K562 (cell line): Measurements from ENCODE around the gene PLEKHM3. TPM values are rescaled to one million over a fixed set of nuclear protein-coding genes. Genes with fewer than 3 reads are reported as not detected.

Source experiments
- ATAC-seq: fragments of 200-7000 bp; cut with Tn5 transposase; 3 replicates; pipeline ENCODE4 v1.9.1; 2020; ENCODE audit warnings: moderate library complexity
- BruUV-seq: library from RNA; stranded (reverse); fragments of 400-500 nt; replicated peaks from 2 replicates; lab custom pipeline; 2021; lab: Mats Ljungman, UMichigan
- CTCF ChIA-PET: fragments of 300-600 bp; formaldehyde crosslinking; extraction: SDS; loops from one replicate; lab custom pipeline; 2021; ENCODE audit warnings: low intra/inter-chr PET ratio; lab: Yijun Ruan, JAX
- POLR2A ChIA-PET: fragments of 300-600, 350-650 bp; sonication (Branson Sonifier 250); formaldehyde crosslinking; extraction: SDS; loops from one replicate; lab custom pipeline; 2021; ENCODE audit warnings: antibody characterized with exemption, inconsistent platforms; lab: Yijun Ruan, JAX
- DNase-seq, 4 experiments: peaks; one replicate each; pipeline versions ENCODE4 v3.0.0 to v3.0.0-alpha.2; 2011 to 2018; ENCODE audit warnings: low spot score in 3 of 4, mixed read lengths in 3 of 4; ENCODE audit errors: extremely low read depth in 1 of 4
- FAIRE-seq: peaks from 2 replicates; lab custom pipeline; 2011; peaks lifted over from hg19 to GRCh38; lab: Jason Lieb, UNC
- H2AFZ ChIP-seq: 2 replicates; pipeline ENCODE4 v1.6.0; 2011; ENCODE audit warnings: low read depth, low read length, control low read depth, inconsistent platforms
- H3K27ac ChIP-seq: fragments of 200-600 bp; 3 replicates; pipeline ENCODE4 v1.8.0; 2011; ENCODE audit warnings: low read depth, mild to moderate bottlenecking, control low read depth, inconsistent platforms, low read length, moderate library complexity, mixed read lengths; ENCODE audit errors: extremely low read depth
- H3K27me3 ChIP-seq, 2 experiments: fragments of 300-600 bp in 1 of 2; 2 replicates in 1 of 2; 3 replicates in 1 of 2; pipeline versions ENCODE4 v1.6.0 to v1.8.0; 2011; ENCODE audit warnings: inconsistent platforms in 2 of 2, low read length in 2 of 2, mild to moderate bottlenecking in 1 of 2, mixed read lengths in 1 of 2, moderate library complexity in 1 of 2; ENCODE audit not compliant: control insufficient read depth in 2 of 2, insufficient read depth in 2 of 2
- H3K36me3 ChIP-seq: fragments of 300-600 bp; 3 replicates; pipeline ENCODE4 v1.8.0; 2011; ENCODE audit warnings: mild to moderate bottlenecking, low read length, inconsistent platforms; ENCODE audit not compliant: control insufficient read depth, insufficient read depth
- H3K4me1 ChIP-seq, 2 experiments: fragments of 200-600 bp in 1 of 2; replicated peaks in 1 of 2; 2 replicates in 1 of 2; 3 replicates in 1 of 2; pipeline versions ENCODE4 v1.5.1 to v1.8.0; 2011; ENCODE audit warnings: inconsistent platforms in 2 of 2, low read length in 2 of 2, mild to moderate bottlenecking in 1 of 2, mixed read lengths in 1 of 2, moderate library complexity in 1 of 2; ENCODE audit not compliant: control insufficient read depth in 2 of 2, insufficient read depth in 2 of 2
- H3K4me2 ChIP-seq: 2 replicates; pipeline ENCODE4 v1.6.1; 2011; ENCODE audit warnings: low read length, control low read depth, inconsistent platforms, mixed read lengths; ENCODE audit not compliant: insufficient read depth
- H3K4me3 ChIP-seq: fragments of 200-600 bp; sonication (generic), shearing (Covaris generic); 2 replicates; pipeline ENCODE4 v1.5.1; 2016; ENCODE audit warnings: control low read depth, inconsistent platforms
- H3K79me2 ChIP-seq: fragments of 200-600 bp; 3 replicates; pipeline ENCODE4 v1.8.0; 2011; ENCODE audit warnings: low read length, inconsistent platforms; ENCODE audit not compliant: control insufficient read depth, insufficient read depth
- H3K9ac ChIP-seq, 2 experiments: 2 replicates each; pipeline versions ENCODE4 v1.6.0 to v1.6.1; 2011; ENCODE audit warnings: low read depth in 2 of 2, low read length in 2 of 2, control low read depth in 1 of 2, inconsistent platforms in 1 of 2, mild to moderate bottlenecking in 1 of 2, mixed read lengths in 1 of 2; ENCODE audit not compliant: insufficient read depth in 1 of 2
- H3K9me1 ChIP-seq: one replicate; pipeline ENCODE4 v1.6.0; 2011; ENCODE audit warnings: inconsistent platforms, mild to moderate bottlenecking, low read length, moderate library complexity; ENCODE audit not compliant: control insufficient read depth, insufficient read depth
- H3K9me3 ChIP-seq: replicated peaks from 2 replicates; pipeline ENCODE4 v1.5.1; 2011; ENCODE audit warnings: low read depth, low read length, inconsistent platforms; ENCODE audit not compliant: control insufficient read depth, insufficient read depth
- H4K20me1 ChIP-seq: replicated peaks from 2 replicates; pipeline ENCODE4 v1.6.1; 2011; ENCODE audit warnings: low read length, inconsistent platforms, mixed read lengths; ENCODE audit not compliant: control insufficient read depth, insufficient read depth
- EHMT2 ChIP-seq: fragments of 450-650 bp; IDR thresholded peaks from 2 replicates; pipeline ENCODE4 v1.6.1; 2018; ENCODE audit warnings: antibody characterized with exemption
- HOXB6 ChIP-seq: fragments of 250-450 bp; sonication (Bioruptor Pico); IDR thresholded peaks from 2 replicates; pipeline ENCODE4 v1.5.1; 2022; ENCODE audit warnings: mild to moderate bottlenecking, borderline replicate concordance
- JUND ChIP-seq, 2 experiments: IDR thresholded peaks; 2 replicates in 1 of 2; 3 replicates in 1 of 2; pipeline ENCODE4 v1.6.1; 2011; ENCODE audit warnings: borderline replicate concordance in 2 of 2, low read depth in 2 of 2, low read length in 2 of 2, improper control_type of control experiment in 1 of 2, missing biosample characterization in 1 of 2, missing genetic modification characterization in 1 of 2, missing genetic modification reagents in 1 of 2
- MTA1 ChIP-seq: fragments of 450-650 bp; IDR thresholded peaks from 2 replicates; pipeline ENCODE4 v1.6.1; 2017; ENCODE audit warnings: borderline replicate concordance
- SRF ChIP-seq, 2 experiments: fragments of 250-450, 450-650 bp in 1 of 2; sonication (Bioruptor Pico) in 1 of 2; sonication (generic) in 1 of 2; formaldehyde crosslinking; IDR thresholded peaks; 2 replicates each; pipeline versions ENCODE4 v1.5.0 to v1.5.1; 2020 to 2022; ENCODE audit warnings: mild to moderate bottlenecking in 1 of 2, missing genetic modification reagents in 1 of 2
- ZNF197 ChIP-seq: fragments of 200-800 bp; sonication (Bioruptor generic); IDR thresholded peaks from 2 replicates; pipeline ENCODE4 v1.6.1; 2016; ENCODE audit warnings: low read depth, missing genetic modification characterization, missing compliant biosample characterization
- WGBS: fragments of 100-300 bp; shearing (Covaris generic); methylation state at CpG from one replicate; pipeline ENCODE4 v1.1.6; 2016; ENCODE audit warnings: low coverage, mixed read lengths; ENCODE audit not compliant: insufficient coverage; ENCODE audit errors: missing lambda C conversion rate; 5-methylcytosine and 5-hydroxymethylcytosine counted together
- in situ Hi-C: fragments of 300-500 bp; cut with MboI; formaldehyde crosslinking; loops from 4 replicates; pipeline ENCODE4 v1.15.0; 2018; ENCODE audit warnings: inconsistent platforms, mixed read lengths
- intact Hi-C: fragments of 100-400 bp; cut with micrococcal nuclease; formaldehyde crosslinking; loops from 2 replicates; pipeline ENCODE4 v1.14.2; 2022
- polyA plus RNA-seq, 8 experiments: library from polyadenylated mRNA; depleted of rRNA in 4 of 8; stranded (reverse) in 5 of 8; unstranded in 3 of 8; fragments of >200 nt; fragmentation: Nextera tagmentation in 2 of 8; fragmentation: Illumina TruSeq in 1 of 8; extraction: Ambion mirVana in 2 of 8; extraction: Trizol in 1 of 8; gene quantifications; 2 replicates each; pipeline versions ENCODE4 v1.2.1 to v1.2.3, GENCODE V29; 2011 to 2014; ENCODE audit warnings: inconsistent platforms in 1 of 8, missing spikeins in 1 of 8
- total RNA-seq, 7 experiments: library from RNA; depleted of rRNA in 6 of 7; stranded (reverse); fragments of >200 nt in 6 of 7; fragmentation: Illumina TruSeq in 2 of 7; extraction: Trizol in 2 of 7; gene quantifications; 2 replicates each; pipeline versions ENCODE4 v1.2.1 to v1.2.3, GENCODE V29; 2011 to 2021; ENCODE audit warnings: low replicate concordance in 1 of 7

PLEKHM3 gene
- total and polyA plus RNA-seq, 9 of the 15 experiments (the other 6 are each of a cell fraction or from before 2014, with no cell fraction given) = 0.24 to 1.6 (median 1.0) TPM

GRCh38 chr2:208034503-208035140 is 9.3 kb upstream of the PLEKHM3 start:
- no peaks in the 10 kb centered on the region; a peak in 1 of 5 replicates for H3K4me1 ChIP-seq
- H3K4me2 ChIP-seq = no peak overlapping the region
- DNase-seq (no peak), FAIRE-seq (no peak), ATAC-seq (no peak)
- in situ Hi-C loops = no loop called here
- no peak overlapping the region for H3K9ac ChIP-seq
- H3K79me2 ChIP-seq = no peaks in the 10 kb centered on the region
- CTCF ChIA-PET = interaction anchor here (0.6 to 1.8 kb wide), 2 partner anchors 65 to 288 kb away, joined by 3 to 9 read pairs; no protein-coding TSS in a partner anchor
- no peak overlapping the region for H2AFZ ChIP-seq
- H3K36me3 ChIP-seq = no peaks in the 10 kb centered on the region
- TF ChIP-seq ZNF197 = no peak
- peak; percentile 2; the same call in 1 of the 2 replicates for TF ChIP-seq JUND (IDR thresholded peaks at IDR 0.05; ENCODE audit: borderline replicate concordance, low read depth, low read length)
- TF ChIP-seq JUND (tag; IDR thresholded peaks at IDR 0.05; ENCODE audit: borderline replicate concordance, low read depth, low read length) = no peak
- TF ChIP-seq SRF (CRISPR knock-in tag; IDR thresholded peaks at IDR 0.05) = no peak
- 0 out of 2 replicates have a peak, but pooled peaks have one; percentile 1 for TF ChIP-seq EHMT2
- TF ChIP-seq HOXB6 (CRISPR knock-in tag) = no peak
- TF ChIP-seq MTA1 = no peak
- BruUV-seq = no TSS peak
- no peak overlapping the region for H3K27ac ChIP-seq
- intact Hi-C loops = loop anchor here (1.0 to 10.0 kb wide), 4 partner anchors 38 to 288 kb away; no protein-coding TSS in a partner anchor
- H4K20me1 ChIP-seq = no peaks in the 10 kb centered on the region
- no peaks in the 10 kb centered on the region for H3K9me1 ChIP-seq
- WGBS = 35% methylated on average over 4 of the region's 4 CpGs
- H3K27me3 ChIP-seq = no peaks in the 10 kb centered on the region
- 0 out of 2 replicates have a peak, but pooled peaks cover 2% of the 10 kb centered on the region for H3K9me3 ChIP-seq
- H3K4me3 ChIP-seq = no peak overlapping the region
- POLR2A ChIA-PET = interaction anchor here (0.6 to 1.2 kb wide), 3 partner anchors 22 to 289 kb away, joined by 3 read pairs; no protein-coding TSS in a partner anchor
